Activated CD8-positive, alpha-beta T cell treated with anti-CD3 and anti-CD28 coated beads, Interleukin-2, amount 10 ng/mL, durations not matched to agents 7 days and 5 days (primary cell): Measurements from ENCODE around the gene DHX15. TPM values are rescaled to one million over a fixed set of nuclear protein-coding genes. Genes with fewer than 3 reads are reported as not detected.

ENCODE experiments used
- ATAC-seq: fragments of 150-1000 bp; cut with Tn5 transposase; one replicate; pipeline ENCODE4 v1.10.0; 2021; ENCODE audit warnings: moderate library complexity
- CTCF ChIA-PET: fragments of 350-600 bp; sonication (Branson Sonifier 250); formaldehyde crosslinking; loops from one replicate; lab custom pipeline; 2021; ENCODE audit warnings: antibody characterized with exemption; lab: Charles Lee
- POLR2A ChIA-PET: fragments of 350-600 bp; sonication (Branson Sonifier 250); formaldehyde crosslinking; loops from one replicate; lab custom pipeline; 2021; ENCODE audit warnings: antibody characterized with exemption; lab: Charles Lee
- DNase-seq: peaks from one replicate; pipeline ENCODE4 v3.0.0-alpha.2; 2020
- H3K27ac Mint-ChIP-seq: one replicate; pipeline ENCODE4 v1.8.0; 2021; ENCODE audit warnings: mild to moderate bottlenecking, mixed read lengths
- H3K27me3 Mint-ChIP-seq: one replicate; pipeline ENCODE4 v1.8.0; 2021; ENCODE audit warnings: low read depth, mixed read lengths
- H3K36me3 Mint-ChIP-seq: one replicate; pipeline ENCODE4 v1.8.0; 2021; ENCODE audit warnings: low read depth, mixed read lengths
- H3K4me1 Mint-ChIP-seq: one replicate; pipeline ENCODE4 v1.8.0; 2021; ENCODE audit warnings: low read depth, mixed read lengths
- H3K4me3 Mint-ChIP-seq: one replicate; pipeline ENCODE4 v1.8.0; 2021; ENCODE audit warnings: mild to moderate bottlenecking, mixed read lengths
- H3K9me3 Mint-ChIP-seq: one replicate; pipeline ENCODE4 v1.8.0; 2022; ENCODE audit warnings: mixed read lengths; ENCODE audit not compliant: insufficient read depth
- total RNA-seq, 2 experiments: library from RNA; stranded (reverse); gene quantifications; one replicate each; pipeline ENCODE4 v1.2.3, GENCODE V29; 2021

DHX15 gene
- total RNA-seq, 2 experiments from 2014 or later, result 193 to 198 TPM

GRCh38 chr4:24560868-24561368, 23.4 kb downstream of the DHX15 start:
- no peak overlapping the region for H3K4me3 Mint-ChIP-seq
- peaks cover 76% of the 10 kb centered on the region for H3K36me3 Mint-ChIP-seq
- no peak overlapping the region for H3K27ac Mint-ChIP-seq
- DNase-seq (no peak), ATAC-seq (no peak)
- CTCF ChIA-PET, result interaction anchor here (1.1 to 1.6 kb wide), 3 partner anchors 9 to 13 kb away, joined by 3 to 4 read pairs (median 4); no protein-coding TSS in a partner anchor
- H3K27me3 Mint-ChIP-seq, result no peaks in the 10 kb centered on the region
- POLR2A ChIA-PET, result no interaction called here
- peaks cover 54% of the 10 kb centered on the region for H3K4me1 Mint-ChIP-seq
- no peaks in the 10 kb centered on the region for H3K9me3 Mint-ChIP-seq

DNA sequence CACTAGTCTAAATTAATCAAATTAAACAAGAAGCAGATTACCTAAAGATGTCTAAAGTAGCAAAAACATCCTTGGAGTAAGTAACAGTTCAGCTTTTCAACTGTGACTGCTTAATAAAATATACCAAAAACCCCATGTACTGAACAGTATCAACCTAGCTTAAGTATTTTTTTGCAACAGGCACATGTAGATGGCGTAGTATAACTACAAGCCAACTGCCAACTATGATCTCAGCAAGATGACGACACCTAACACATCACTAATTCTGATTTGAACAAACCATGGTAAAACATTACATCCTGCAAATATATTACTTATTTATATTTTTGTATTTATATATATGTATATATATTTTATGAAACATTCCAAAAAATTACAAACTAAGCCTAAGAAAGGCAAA, 24.5 kb downstream of the DHX15 start:
- no peak overlapping the region for H3K4me3 Mint-ChIP-seq
- DNase-seq (no peak), ATAC-seq (no peak)
- no peaks in the 10 kb centered on the region for H3K9me3 Mint-ChIP-seq
- POLR2A ChIA-PET, result no interaction called here
- no peaks in the 10 kb centered on the region for H3K27me3 Mint-ChIP-seq
- H3K27ac Mint-ChIP-seq, result no peak overlapping the region
- H3K4me1 Mint-ChIP-seq, result peaks cover 50% of the 10 kb centered on the region
- CTCF ChIA-PET, result interaction anchor here (1.1 to 1.7 kb wide), 4 partner anchors 8 to 13 kb away, joined by 3 to 4 read pairs (median 4); no protein-coding TSS in a partner anchor
- H3K36me3 Mint-ChIP-seq, result peaks cover 73% of the 10 kb centered on the region

- ATAC-seq (no peak), DNase-seq (no peak)
- Mint-ChIP-seq H3K27me3 (no peaks in the 10 kb centered on the region), H3K9me3 (no peaks in the 10 kb centered on the region), H3K36me3 (peaks cover 72% of the 10 kb centered on the region), H3K27ac (no peak overlapping the region), H3K4me1 (peaks cover 45% of the 10 kb centered on the region), H3K4me3 (no peak overlapping the region)
- POLR2A ChIA-PET, result interaction anchor here (2.3 kb wide), 1 partner anchor 25 kb away, joined by 13 read pairs; the partner anchor contains the start of gene DHX15
- CTCF ChIA-PET, result interaction anchor here (1.1 to 1.7 kb wide), 4 partner anchors 9 to 46 kb away, joined by 3 to 4 read pairs (median 4); no protein-coding TSS in a partner anchor
These were observed 25.1 kb downstream of the DHX15 start for GRCh38 chr4:24559032-24559821.

GRCh38 chr4:24557026-24558025, 27.0 kb downstream of the DHX15 start:
- POLR2A ChIA-PET, result interaction anchor here (2.3 kb wide), 1 partner anchor 27 kb away, joined by 13 read pairs; the partner anchor contains the start of gene DHX15
- ATAC-seq (peak; percentile 54), DNase-seq (no peak)
- Mint-ChIP-seq H3K9me3 (no peaks in the 10 kb centered on the region), H3K27ac (peak overlapping the region; percentile 34), H3K4me1 (peaks cover 49% of the 10 kb centered on the region), H3K4me3 (peak overlapping the region; percentile 23), H3K36me3 (peaks cover 69% of the 10 kb centered on the region), H3K27me3 (no peaks in the 10 kb centered on the region)
- CTCF ChIA-PET, result interaction anchor here (1.0 to 2.2 kb wide), 6 partner anchors 15 to 81 kb away, joined by 3 to 8 read pairs (median 4); no protein-coding TSS in a partner anchor

DNA sequence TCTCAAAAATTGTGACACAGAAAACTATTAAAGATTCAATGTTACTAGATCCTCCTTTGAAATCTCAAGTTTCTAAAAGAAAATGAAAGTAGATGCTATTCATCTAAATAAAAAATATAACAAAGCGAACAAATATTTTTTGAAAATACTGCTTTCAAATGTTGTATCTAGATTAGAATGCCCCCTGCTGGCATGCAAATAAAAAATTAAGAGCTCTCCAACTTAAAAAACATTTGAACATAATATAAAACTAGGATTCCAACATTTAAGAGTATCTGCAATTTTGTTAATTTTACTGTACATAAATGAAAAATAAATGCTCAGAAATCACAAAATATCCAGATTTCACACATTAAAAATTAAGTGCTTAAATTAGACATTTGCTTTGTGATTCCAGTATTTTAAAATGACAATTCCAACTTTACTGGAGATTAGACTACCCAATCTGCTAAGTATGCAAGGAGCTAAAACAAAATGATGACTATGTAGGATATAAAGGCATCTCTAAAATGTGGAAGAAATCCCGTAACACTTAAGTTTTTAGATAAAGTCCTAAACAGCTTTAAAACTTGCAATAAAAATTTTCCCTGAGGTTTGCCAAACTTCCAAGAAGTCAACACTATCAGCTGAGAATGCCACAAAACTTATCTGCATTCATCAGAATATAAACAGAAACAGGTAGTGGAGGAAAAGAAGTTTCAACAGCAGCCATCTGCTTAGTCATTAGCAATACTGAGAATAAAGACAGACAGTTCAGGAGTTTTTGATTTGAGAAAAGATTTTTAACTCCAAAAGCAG, 32.7 kb downstream of the DHX15 start:
- DNase-seq (no peak), ATAC-seq (no peak)
- Mint-ChIP-seq H3K36me3 (peaks cover 59% of the 10 kb centered on the region), H3K27ac (no peak overlapping the region), H3K4me3 (no peak overlapping the region), H3K27me3 (no peaks in the 10 kb centered on the region), H3K9me3 (no peaks in the 10 kb centered on the region), H3K4me1 (peaks cover 26% of the 10 kb centered on the region)
- ChIA-PET POLR2A (interaction anchor here (1.4 kb wide), 1 partner anchor 21 kb away, joined by 3 read pairs; no protein-coding TSS in a partner anchor), CTCF (interaction anchor here (0.7 to 3.3 kb wide), 16 partner anchors 9 to 560 kb away, joined by 3 to 31 read pairs (median 6); partner anchors contain the start of gene DHX15)

DNA sequence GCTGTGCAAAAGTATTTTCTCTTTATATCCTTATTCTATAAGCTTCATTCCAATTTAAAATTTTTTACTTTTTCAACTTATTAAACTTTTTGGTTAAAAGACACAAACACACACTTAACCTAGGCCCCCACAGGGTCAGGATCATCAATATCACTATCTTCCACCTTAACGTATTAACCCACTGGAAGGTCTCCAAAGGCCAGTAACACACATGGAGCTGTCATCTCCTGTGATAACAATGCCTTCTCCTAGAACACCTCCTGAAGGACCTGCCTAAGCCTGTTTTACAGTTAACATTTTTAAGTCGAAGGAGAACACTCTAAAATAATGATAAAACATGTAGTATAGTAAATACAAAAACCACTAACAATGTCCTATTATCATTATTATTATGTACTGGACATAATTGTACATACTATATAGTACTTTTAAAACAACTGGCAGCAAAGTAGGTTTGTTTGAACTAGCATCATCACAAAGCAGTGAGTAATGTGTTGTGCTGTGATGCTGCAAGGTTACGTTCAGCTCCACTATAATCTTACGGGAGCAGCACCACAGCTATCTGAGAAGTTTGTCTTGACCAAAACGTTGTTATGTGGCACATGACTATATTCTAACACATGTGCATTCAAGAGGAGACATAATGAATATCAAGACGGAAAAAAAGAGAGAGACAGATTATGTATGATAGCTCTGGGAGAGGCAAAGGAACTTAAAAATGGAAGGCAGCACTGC, 33.7 kb downstream of the DHX15 start:
- POLR2A ChIA-PET, result interaction anchor here (0.6 to 1.4 kb wide), 3 partner anchors 22 to 1983 kb away, joined by 3 to 7 read pairs (median 3); partner anchors contain the start of gene DHX15
- Mint-ChIP-seq H3K4me3 (no peak overlapping the region), H3K36me3 (peaks cover 56% of the 10 kb centered on the region), H3K27me3 (no peaks in the 10 kb centered on the region), H3K9me3 (no peaks in the 10 kb centered on the region), H3K4me1 (peaks cover 27% of the 10 kb centered on the region), H3K27ac (no peak overlapping the region)
- ATAC-seq (no peak), DNase-seq (no peak)
- CTCF ChIA-PET, result interaction anchor here (1.1 to 3.3 kb wide), 9 partner anchors 8 to 61 kb away, joined by 3 to 31 read pairs (median 6); partner anchors contain the start of gene DHX15

GRCh38 chr4:24547979-24548378, 36.4 kb downstream of the DHX15 start:
- ChIA-PET POLR2A (no interaction called here), CTCF (interaction anchor here (1.8 kb wide), 1 partner anchor 12 kb away, joined by 4 read pairs; no protein-coding TSS in a partner anchor)
- Mint-ChIP-seq H3K9me3 (no peaks in the 10 kb centered on the region), H3K27me3 (no peaks in the 10 kb centered on the region), H3K36me3 (peaks cover 60% of the 10 kb centered on the region), H3K27ac (no peak overlapping the region), H3K4me1 (peaks cover 43% of the 10 kb centered on the region), H3K4me3 (no peak overlapping the region)
- no peak for ATAC-seq
- DNase-seq, result no peak

GRCh38 chr4:24544208-24544988, 40.0 kb downstream of the DHX15 start:
- peaks cover 42% of the 10 kb centered on the region for H3K4me1 Mint-ChIP-seq
- H3K9me3 Mint-ChIP-seq, result no peaks in the 10 kb centered on the region
- no peaks in the 10 kb centered on the region for H3K27me3 Mint-ChIP-seq
- CTCF ChIA-PET, result interaction anchor here (1.0 to 1.1 kb wide), 2 partner anchors 10 to 11 kb away, joined by 3 read pairs; no protein-coding TSS in a partner anchor
- peak overlapping the region; percentile 34 for H3K27ac Mint-ChIP-seq
- H3K4me3 Mint-ChIP-seq, result no peak overlapping the region
- POLR2A ChIA-PET, result no interaction called here
- H3K36me3 Mint-ChIP-seq, result peaks cover 71% of the 10 kb centered on the region
- DNase-seq (no peak), ATAC-seq (no peak)

GRCh38 chr4:24537025-24537424, 47.3 kb downstream of the DHX15 start:
- Mint-ChIP-seq H3K27me3 (no peaks in the 10 kb centered on the region), H3K4me1 (peaks cover 31% of the 10 kb centered on the region), H3K9me3 (no peaks in the 10 kb centered on the region), H3K4me3 (no peak overlapping the region), H3K36me3 (peaks cover 71% of the 10 kb centered on the region), H3K27ac (no peak overlapping the region)
- ATAC-seq (no peak), DNase-seq (no peak)
- CTCF ChIA-PET, result interaction anchor here (0.9 to 3.9 kb wide), 2 partner anchors 9 to 14 kb away, joined by 4 to 31 read pairs; no protein-coding TSS in a partner anchor
- POLR2A ChIA-PET, result no interaction called here
